ENCODE results near the gene CTSS. TPM values are rescaled to one million over a fixed set of nuclear protein-coding genes. Genes with fewer than 3 reads are reported as not detected.

CTSS gene
- total and polyA plus RNA-seq, 2 experiments from 2014 or later, result 5.2 to 10.4 TPM

GRCh38 chr1:150695561-150695960 lies 70.0 kb downstream of the CTSS start:
- WGBS (ENCODE audit: low lambda C conversion rate, missing lambda C conversion rate), result 82% methylated on average over 4 of the region's 4 CpGs
- Histone ChIP-seq H3K36me3 (replicated peaks; ENCODE audit: insufficient read depth, low read depth) (no peaks in the 10 kb centered on the region), H3K4me3 (peak overlapping the region; percentile 38), H3K9me3 (ENCODE audit: low read depth) (no peaks in the 10 kb centered on the region), H3K9me2 (replicated peaks; ENCODE audit: insufficient read depth) (no peaks in the 10 kb centered on the region), H3K27ac (no peak overlapping the region), H3K27me3 (no peaks in the 10 kb centered on the region), H2AFZ (no peak overlapping the region), H3K79me2 (peaks cover 28% of the 10 kb centered on the region), H3K4me1 (ENCODE audit: insufficient read depth) (no peaks in the 10 kb centered on the region), H3K4me2 (peak overlapping the region; percentile 83), H4K20me1 (ENCODE audit: insufficient read depth, poor library complexity, severe bottlenecking) (no peaks in the 10 kb centered on the region)
- no peak for DNase-seq (ENCODE audit: low spot score)
- TF ChIP-seq EZH2phosphoT487 (IDR thresholded peaks at IDR 0.05; ENCODE audit: low read depth, severe bottlenecking, unreplicated experiment), result no peak
- no peak for TF ChIP-seq CTCF (IDR thresholded peaks at IDR 0.05; ENCODE audit: poor library complexity)
- no peak for TF ChIP-seq EZH2 (IDR thresholded peaks at IDR 0.05; ENCODE audit: borderline replicate concordance)

GRCh38 chr1:150692720-150693119 lies 72.9 kb downstream of the CTSS start:
- Histone ChIP-seq H3K27ac (no peak overlapping the region), H4K20me1 (ENCODE audit: insufficient read depth, poor library complexity, severe bottlenecking) (no peaks in the 10 kb centered on the region), H3K27me3 (no peaks in the 10 kb centered on the region), H3K4me1 (ENCODE audit: insufficient read depth) (no peaks in the 10 kb centered on the region), H3K9me3 (ENCODE audit: low read depth) (no peaks in the 10 kb centered on the region), H3K9me2 (replicated peaks; ENCODE audit: insufficient read depth) (no peaks in the 10 kb centered on the region), H3K79me2 (peaks cover 32% of the 10 kb centered on the region), H3K4me2 (no peak overlapping the region), H2AFZ (no peak overlapping the region), H3K36me3 (replicated peaks; ENCODE audit: insufficient read depth, low read depth) (no peaks in the 10 kb centered on the region), H3K4me3 (no peak overlapping the region)
- no peak for DNase-seq (ENCODE audit: low spot score)
- 86% methylated on average over 3 of the region's 3 CpGs for WGBS (ENCODE audit: low lambda C conversion rate, missing lambda C conversion rate)
- TF ChIP-seq CTCF (IDR thresholded peaks at IDR 0.05; ENCODE audit: poor library complexity) (no peak), EZH2phosphoT487 (IDR thresholded peaks at IDR 0.05; ENCODE audit: low read depth, severe bottlenecking, unreplicated experiment) (no peak), EZH2 (IDR thresholded peaks at IDR 0.05; ENCODE audit: borderline replicate concordance) (no peak)

GRCh38 chr1:150688763-150689162 lies 76.8 kb downstream of the CTSS start:
- Histone ChIP-seq H3K4me1 (ENCODE audit: insufficient read depth) (no peaks in the 10 kb centered on the region), H3K9me3 (ENCODE audit: low read depth) (no peaks in the 10 kb centered on the region), H3K4me3 (no peak overlapping the region), H3K27me3 (no peaks in the 10 kb centered on the region), H2AFZ (no peak overlapping the region), H3K27ac (no peak overlapping the region), H3K36me3 (replicated peaks; ENCODE audit: insufficient read depth, low read depth) (no peaks in the 10 kb centered on the region), H4K20me1 (ENCODE audit: insufficient read depth, poor library complexity, severe bottlenecking) (no peaks in the 10 kb centered on the region), H3K9me2 (replicated peaks; ENCODE audit: insufficient read depth) (no peaks in the 10 kb centered on the region), H3K79me2 (peaks cover 7% of the 10 kb centered on the region), H3K4me2 (no peak overlapping the region)
- DNase-seq (ENCODE audit: low spot score), result no peak
- WGBS (ENCODE audit: low lambda C conversion rate, missing lambda C conversion rate), result 100% methylated on average over 1 of the region's 1 CpG
- TF ChIP-seq CTCF (IDR thresholded peaks at IDR 0.05; ENCODE audit: poor library complexity) (no peak), EZH2phosphoT487 (IDR thresholded peaks at IDR 0.05; ENCODE audit: low read depth, severe bottlenecking, unreplicated experiment) (no peak)

GRCh38 chr1:150686275-150686674 lies 79.3 kb downstream of the CTSS start:
- Histone ChIP-seq H3K36me3 (replicated peaks; ENCODE audit: insufficient read depth, low read depth) (no peaks in the 10 kb centered on the region), H3K4me2 (no peak overlapping the region), H2AFZ (no peak overlapping the region), H3K4me1 (ENCODE audit: insufficient read depth) (no peaks in the 10 kb centered on the region), H3K79me2 (peaks cover 7% of the 10 kb centered on the region), H3K27me3 (no peaks in the 10 kb centered on the region), H3K9me2 (replicated peaks; ENCODE audit: insufficient read depth) (no peaks in the 10 kb centered on the region), H4K20me1 (ENCODE audit: insufficient read depth, poor library complexity, severe bottlenecking) (no peaks in the 10 kb centered on the region), H3K9me3 (ENCODE audit: low read depth) (no peaks in the 10 kb centered on the region), H3K4me3 (no peak overlapping the region), H3K27ac (no peak overlapping the region)
- no peak for DNase-seq (ENCODE audit: low spot score)
- 100% methylated on average over 3 of the region's 3 CpGs for WGBS (ENCODE audit: low lambda C conversion rate, missing lambda C conversion rate)
- TF ChIP-seq CTCF (IDR thresholded peaks at IDR 0.05; ENCODE audit: poor library complexity), result no peak
- no peak for TF ChIP-seq EZH2 (IDR thresholded peaks at IDR 0.05; ENCODE audit: borderline replicate concordance)
- TF ChIP-seq EZH2phosphoT487 (IDR thresholded peaks at IDR 0.05; ENCODE audit: low read depth, severe bottlenecking, unreplicated experiment), result no peak

Data from hepatocyte (in vitro differentiated cells).